ENCODE results near the gene FBXL16. TPM values are rescaled to one million over a fixed set of nuclear protein-coding genes. Genes with fewer than 3 reads are reported as not detected.

FBXL16 gene
- total and polyA plus RNA-seq, 9 of the 15 experiments (the other 6 are each of a cell fraction or from before 2014, with no cell fraction given) = 0.21 to 8.2 (median 1.7) TPM

DNA sequence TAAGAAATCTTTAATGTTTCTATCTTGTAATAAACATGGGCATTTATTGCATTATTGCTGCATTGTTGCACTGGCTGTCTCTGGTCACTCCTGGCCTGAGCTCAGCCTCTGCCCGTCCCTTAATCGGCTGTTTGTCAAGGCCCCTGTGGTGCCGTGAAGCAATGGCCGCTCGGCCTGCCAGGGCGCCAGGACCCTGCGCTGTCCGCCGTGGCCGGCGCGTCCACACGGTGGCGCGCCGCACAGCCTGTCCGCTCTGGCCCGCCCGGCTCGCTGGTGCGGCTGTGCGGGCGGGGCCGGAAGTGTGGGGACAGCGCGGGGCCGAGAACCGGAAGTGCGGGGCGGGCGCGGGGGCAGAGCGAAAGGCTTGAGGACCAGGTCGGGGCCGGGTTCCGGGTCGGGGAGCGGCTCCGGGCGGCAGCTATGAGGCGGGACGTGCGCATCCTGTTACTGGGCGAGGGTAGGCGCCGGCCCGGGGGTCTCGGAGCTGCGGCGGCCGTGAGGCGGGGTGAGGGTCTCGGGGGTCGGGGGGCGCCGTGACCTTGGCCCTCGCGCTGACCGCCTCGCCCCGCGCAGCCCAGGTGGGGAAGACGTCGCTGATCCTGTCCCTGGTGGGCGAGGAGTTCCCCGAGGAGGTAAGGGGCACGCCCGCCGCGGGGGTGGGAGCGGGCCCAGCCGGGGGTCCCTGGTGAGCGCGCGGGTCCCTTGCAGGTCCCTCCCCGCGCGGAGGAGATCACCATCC, 37.7 kb downstream of the FBXL16 start, which contains the start of gene RHOT2:
Gene RHOT2 (plus strand): TSS at position 353 of the 739 bp plus-strand sequence. CDS start 68 bp downstream, at position 421.
- in situ Hi-C loops (cut with MboI) = loop anchor here (5.0 kb wide), 1 partner anchor 91 kb away; no protein-coding TSS in a partner anchor
- H3K4me3 ChIP-seq = peak within 1 kb of the TSS; percentile 99
- DNase-seq (ENCODE audit: extremely low read depth in 1 of 4, low spot score in 3 of 4) (peak; percentile 87 to 96 (median 88)), FAIRE-seq (peak; percentile 82), ATAC-seq (peak; percentile 98)
- H3K4me2 ChIP-seq (ENCODE audit: insufficient read depth, low read length) = peak within 1 kb of the TSS; percentile 80
- H3K9me1 ChIP-seq (ENCODE audit: control insufficient read depth, insufficient read depth, low read length) = no peaks in the 10 kb centered on the region
- no peaks in the 10 kb centered on the region for H3K27me3 ChIP-seq (ENCODE audit: control insufficient read depth in 2 of 2, insufficient read depth in 2 of 2, low read length in 2 of 2)
- no TSS peak for BruUV-seq (replicated peaks)
- peaks cover 11 to 91% of the 10 kb centered on the region in 2 experiments; a peak in 4 of 5 replicates for H3K4me1 ChIP-seq (replicated peaks in 1 of 2; ENCODE audit: control insufficient read depth in 2 of 2, insufficient read depth in 2 of 2, low read length in 2 of 2)
- CTCF ChIA-PET (ENCODE audit: low intra/inter-chr PET ratio) = interaction anchor here (1.5 kb wide), 1 partner anchor 32 kb away, joined by 7 read pairs; the partner anchor contains the start of gene METTL26
- H3K9ac ChIP-seq (ENCODE audit: insufficient read depth in 1 of 2, low read depth in 2 of 2, low read length in 2 of 2) = peak within 1 kb of the TSS; percentile 88 to 98
- H2AFZ ChIP-seq (ENCODE audit: low read depth, low read length) = peak within 1 kb of the TSS; percentile 91
- H3K9me3 ChIP-seq (replicated peaks; ENCODE audit: control insufficient read depth, insufficient read depth, low read depth, low read length) = no peaks in the 10 kb centered on the region
- peaks cover 41% of the 10 kb centered on the region for H3K36me3 ChIP-seq (ENCODE audit: control insufficient read depth, insufficient read depth, low read length)
- intact Hi-C loops (cut with micrococcal nuclease) = loop anchor here (5.0 to 10.0 kb wide), 2 partner anchors 91 to 273 kb away; partner anchors contain the start of gene NME4
- H3K79me2 ChIP-seq (ENCODE audit: control insufficient read depth, insufficient read depth, low read length) = peaks cover 25% of the 10 kb centered on the region
- no peaks in the 10 kb centered on the region for H4K20me1 ChIP-seq (replicated peaks; ENCODE audit: control insufficient read depth, insufficient read depth, low read length)
- WGBS (ENCODE audit: insufficient coverage, low coverage, missing lambda C conversion rate) = under 1% methylated on average over 60 of the region's 78 CpGs
- POLR2A ChIA-PET = interaction anchor here (0.6 to 0.8 kb wide), 3 partner anchors 10 to 624 kb away, joined by 3 read pairs; partner anchors contain the start of gene METTL26
- H3K27ac ChIP-seq (ENCODE audit: extremely low read depth, low read depth, low read length) = peak within 1 kb of the TSS; percentile 86
- TF ChIP-seq TRIM24 (IDR thresholded peaks at IDR 0.05) (peak in 1 of 2 experiments; percentile 40; a peak in 1 of 4 replicates), PHF21A (IDR thresholded peaks at IDR 0.05; ENCODE audit: borderline replicate concordance, low read depth) (no peak), ZNF12 (CRISPR knock-in tag; IDR thresholded peaks at IDR 0.05) (no peak), DIDO1 (tag; IDR thresholded peaks at IDR 0.05; ENCODE audit: low read depth) (no peak), ZNF717 (CRISPR knock-in tag; IDR thresholded peaks at IDR 0.05) (no peak), ILK (tag; IDR thresholded peaks at IDR 0.05; ENCODE audit: borderline replicate concordance, low read depth) (no peak), ZZZ3 (IDR thresholded peaks at IDR 0.05) (no peak), GABPA (tag; conservative IDR thresholded peaks at IDR 0.05; ENCODE audit: low read depth) (peak; percentile 99), SETDB1 (IDR thresholded peaks at IDR 0.05; ENCODE audit: low read length) (no peak), KDM2B (CRISPR knock-in tag; IDR thresholded peaks at IDR 0.05) (no peak), MAZ (CRISPR knock-in tag; conservative IDR thresholded peaks at IDR 0.05 in 1 of 2, IDR thresholded peaks at IDR 0.05 in 1 of 2) (peak; percentile 99), ZNF584 (CRISPR knock-in tag; IDR thresholded peaks at IDR 0.05; ENCODE audit: low read depth) (no peak), ZNF197 (CRISPR knock-in tag; IDR thresholded peaks at IDR 0.05; ENCODE audit: low read depth) (0 out of 2 replicates have a peak, but pooled peaks have one; percentile 57), STAT5B (CRISPR knock-in tag; IDR thresholded peaks at IDR 0.05) (no peak), ZNF41 (CRISPR knock-in tag; conservative IDR thresholded peaks at IDR 0.05) (no peak), KHSRP (IDR thresholded peaks at IDR 0.05) (no peak), TCF3 (CRISPR knock-in tag; IDR thresholded peaks at IDR 0.05) (peak; percentile 59; the same call in 1 of the 2 replicates), SMAD1 (IDR thresholded peaks at IDR 0.05; ENCODE audit: low read depth, low read length, partially characterized antibody) (peak; percentile 53), TAL1 (IDR thresholded peaks at IDR 0.05) (no peak)
- TF ChIP-seq, protein P1, sequence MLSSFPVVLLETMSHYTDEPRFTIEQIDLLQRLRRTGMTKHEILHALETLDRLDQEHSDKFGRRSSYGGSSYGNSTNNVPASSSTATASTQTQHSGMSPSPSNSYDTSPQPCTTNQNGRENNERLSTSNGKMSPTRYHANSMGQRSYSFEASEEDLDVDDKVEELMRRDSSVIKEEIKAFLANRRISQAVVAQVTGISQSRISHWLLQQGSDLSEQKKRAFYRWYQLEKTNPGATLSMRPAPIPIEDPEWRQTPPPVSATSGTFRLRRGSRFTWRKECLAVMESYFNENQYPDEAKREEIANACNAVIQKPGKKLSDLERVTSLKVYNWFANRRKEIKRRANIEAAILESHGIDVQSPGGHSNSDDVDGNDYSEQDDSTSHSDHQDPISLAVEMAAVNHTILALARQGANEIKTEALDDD (IDR thresholded peaks at IDR 0.05) = no peak
- TF ChIP-seq, protein P2, sequence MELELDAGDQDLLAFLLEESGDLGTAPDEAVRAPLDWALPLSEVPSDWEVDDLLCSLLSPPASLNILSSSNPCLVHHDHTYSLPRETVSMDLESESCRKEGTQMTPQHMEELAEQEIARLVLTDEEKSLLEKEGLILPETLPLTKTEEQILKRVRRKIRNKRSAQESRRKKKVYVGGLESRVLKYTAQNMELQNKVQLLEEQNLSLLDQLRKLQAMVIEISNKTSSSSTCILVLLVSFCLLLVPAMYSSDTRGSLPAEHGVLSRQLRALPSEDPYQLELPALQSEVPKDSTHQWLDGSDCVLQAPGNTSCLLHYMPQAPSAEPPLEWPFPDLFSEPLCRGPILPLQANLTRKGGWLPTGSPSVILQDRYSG (tag; conservative IDR thresholded peaks at IDR 0.05; ENCODE audit: low read depth) = no peak

Measured in K562 (cell line).